ENCODE data around the gene TSPAN11. TPM values are rescaled to one million over a fixed set of nuclear protein-coding genes. Genes with fewer than 3 reads are reported as not detected.

Gene TSPAN11
- total and polyA plus RNA-seq, 2 of the 8 experiments (the other 6 are each of a cell fraction or from before 2014, with no cell fraction given), result 3.9 to 8.2 TPM

- Histone ChIP-seq H3K23ac (ENCODE audit: insufficient read length) (no peak overlapping the region), H2AFZ (ENCODE audit: low read length) (no peak overlapping the region), H3K36me3 (ENCODE audit: control insufficient read depth in 2 of 4, insufficient read depth in 4 of 4, low read length in 3 of 4) (no peaks in the 10 kb centered on the region), H3K79me2 (ENCODE audit: control insufficient read depth in 1 of 2, insufficient read depth in 2 of 2, low read length in 2 of 2) (no peaks in the 10 kb centered on the region), H3K23me2 (ENCODE audit: low read depth, low read length) (no peaks in the 10 kb centered on the region; the same call in 1 of the 2 replicates), H3K27ac (ENCODE audit: low read depth, low read length) (no peak overlapping the region), H3K4ac (replicated peaks; ENCODE audit: insufficient read length, low read depth, low read length) (no peak overlapping the region), H2BK120ac (replicated peaks; ENCODE audit: low read depth, low read length) (no peak overlapping the region), H2BK5ac (ENCODE audit: low read depth, low read length) (no peak overlapping the region), H2BK12ac (ENCODE audit: low read depth, low read length) (no peak overlapping the region), H3K4me1 (replicated peaks in 1 of 4; ENCODE audit: control insufficient read depth in 3 of 4, insufficient read depth in 4 of 4, low read length in 3 of 4) (no peaks in the 10 kb centered on the region), H4K5ac (ENCODE audit: insufficient read length, low read depth, low read length) (no peak overlapping the region), H4K8ac (ENCODE audit: extremely low read depth, insufficient read depth, low read length) (no peak overlapping the region), H4K20me1 (replicated peaks in 1 of 2; ENCODE audit: control insufficient read depth in 1 of 2, insufficient read depth in 2 of 2, low read length in 2 of 2) (no peaks in the 10 kb centered on the region), H3K56ac (replicated peaks; ENCODE audit: insufficient read length, low read depth, low read length) (no peak overlapping the region), H3K9me3 (ENCODE audit: insufficient read depth in 2 of 2, low read depth in 1 of 2, low read length in 1 of 2) (no peaks in the 10 kb centered on the region; a peak in 1 of 4 replicates), H3K27me3 (replicated peaks in 1 of 4; ENCODE audit: control insufficient read depth in 3 of 4, extremely low read depth in 1 of 4, insufficient read depth in 3 of 4, low read length in 3 of 4) (no peaks in the 10 kb centered on the region), H3K18ac (ENCODE audit: extremely low read depth, low read length) (no peak overlapping the region), H3K9ac (replicated peaks in 1 of 4; ENCODE audit: extremely low read depth in 1 of 4, low read depth in 3 of 4, low read length in 3 of 4) (no peak overlapping the region), H3K79me1 (ENCODE audit: low read depth, low read length) (no peaks in the 10 kb centered on the region), H2BK20ac (ENCODE audit: low read length) (no peak overlapping the region), H2AK5ac (ENCODE audit: low read depth, low read length) (no peak overlapping the region), H2BK15ac (ENCODE audit: low read length) (no peak overlapping the region), H3K4me3 (ENCODE audit: extremely low read depth in 1 of 4, insufficient read depth in 2 of 4, low read depth in 3 of 4, low read length in 4 of 4) (no peak overlapping the region), H3K4me2 (ENCODE audit: insufficient read depth in 1 of 2, low read depth in 2 of 2, low read length in 2 of 2) (no peak overlapping the region), H4K91ac (replicated peaks; ENCODE audit: insufficient read length, low read length) (no peak overlapping the region), H3K14ac (ENCODE audit: insufficient read length) (no peak overlapping the region)
- no peak for DNase-seq (ENCODE audit: low read depth in 1 of 2, low spot score in 2 of 2)
- FAIRE-seq, result no peak
- 87% methylated on average over 7 of the region's 7 CpGs; no CpG with 5 or more reads in 1 of the 2 experiments for WGBS, 2 experiments (ENCODE audit: extremely low coverage in 1 of 2, insufficient coverage in 1 of 2, insufficient read length in 1 of 2, insufficient replicate concordance in 2 of 2, low coverage in 1 of 2, low lambda C conversion rate in 2 of 2, missing lambda C conversion rate in 1 of 2)
- CTCF ChIA-PET (ENCODE audit: partially characterized antibody), result interaction anchor here (0.8 to 2.0 kb wide), 4 partner anchors 8 to 246 kb away, joined by 3 to 5 read pairs (median 4); no protein-coding TSS in a partner anchor
- POLR2A ChIA-PET (ENCODE audit: partially characterized antibody), result interaction anchor here (1.1 kb wide), 1 partner anchor 28 kb away, joined by 3 read pairs; no protein-coding TSS in a partner anchor
- TF ChIP-seq KDM5A (IDR thresholded peaks at IDR 0.05; ENCODE audit: low read length) (no peak), JUN (IDR thresholded peaks at IDR 0.05; ENCODE audit: low read depth, low read length) (no peak), YY1 (IDR thresholded peaks at IDR 0.05; ENCODE audit: low read depth, low read length) (no peak), RXRA (IDR thresholded peaks at IDR 0.05; ENCODE audit: insufficient read depth, low read depth, low read length) (no peak), CHD2 (IDR thresholded peaks at IDR 0.05; ENCODE audit: low read length) (no peak), TBP (IDR thresholded peaks at IDR 0.05; ENCODE audit: low read depth, low read length) (no peak), CTCF (IDR thresholded peaks at IDR 0.05; ENCODE audit: control extremely low read depth in 1 of 3, insufficient read depth in 1 of 3, low read depth in 1 of 3, low read length in 3 of 3) (no peak), CHD1 (IDR thresholded peaks at IDR 0.05; ENCODE audit: low read depth, low read length) (no peak), RBBP5 (IDR thresholded peaks at IDR 0.05; ENCODE audit: borderline replicate concordance, low read depth, low read length) (no peak), MAX (IDR thresholded peaks at IDR 0.05) (no peak), E2F6 (IDR thresholded peaks at IDR 0.05) (no peak)
These were observed 99.7 kb downstream of the TSPAN11 start for GRCh38 chr12:31026202-31026601.

Data from H1 (cell line).